BJ (cell line): ENCODE measurements around the gene TMEM74B. TPM values are rescaled to one million over a fixed set of nuclear protein-coding genes. Genes with fewer than 3 reads are reported as not detected.

Experiments used
- CTCF ChIA-PET: fragments of 350-600 bp; formaldehyde crosslinking; extraction: SDS; loops from one replicate; lab custom pipeline; 2021; ENCODE audit warnings: antibody characterized with exemption, inconsistent platforms; lab: Yijun Ruan, JAX
- POLR2A ChIA-PET: fragments of 300-600 bp; sonication (Branson Sonifier 250); formaldehyde crosslinking; extraction: SDS; loops from one replicate; lab custom pipeline; 2021; ENCODE audit warnings: antibody characterized with exemption; lab: Charles Lee
- DNase-seq: peaks from one replicate; pipeline ENCODE4 v3.0.0-alpha.2; 2011; ENCODE audit warnings: low read depth
- H3K27me3 ChIP-seq: 2 replicates; pipeline ENCODE4 v1.6.0; 2011; ENCODE audit warnings: low read length; ENCODE audit not compliant: control insufficient read depth, insufficient read depth
- H3K36me3 ChIP-seq: 2 replicates; pipeline ENCODE4 v1.5.1; 2011; ENCODE audit warnings: low read length; ENCODE audit not compliant: control insufficient read depth, insufficient read depth
- H3K4me3 ChIP-seq: 2 replicates; pipeline ENCODE4 v1.5.1; 2011; ENCODE audit warnings: low read depth, mild to moderate bottlenecking, control low read depth, low read length
- CTCF ChIP-seq: IDR thresholded peaks from 2 replicates; pipeline ENCODE4 v1.5.1; 2011; ENCODE audit warnings: low read depth, mild to moderate bottlenecking, control low read depth, inconsistent platforms, low read length, moderate library complexity; ENCODE audit not compliant: insufficient read depth
- polyA plus RNA-seq: library from polyadenylated mRNA; depleted of rRNA; stranded (reverse); fragments of >200 nt; gene quantifications from 2 replicates; pipeline ENCODE4 v1.2.3, GENCODE V29; 2011

Gene TMEM74B
- polyA plus RNA-seq, 1 experiment = 0.04 TPM

GRCh38 chr20:1199212-1199873, 14.6 kb upstream of the TMEM74B start:
- POLR2A ChIA-PET = no interaction called here
- no peak for DNase-seq
- H3K27me3 ChIP-seq = peaks cover 22% of the 10 kb centered on the region
- CTCF ChIA-PET = interaction anchor here (1.0 to 1.9 kb wide), 3 partner anchors 10 to 91 kb away, joined by 3 to 7 read pairs (median 4); no protein-coding TSS in a partner anchor
- TF ChIP-seq CTCF = no peak
- no peaks in the 10 kb centered on the region for H3K36me3 ChIP-seq
- no peak overlapping the region for H3K4me3 ChIP-seq

- H3K27me3 ChIP-seq = peaks cover 17% of the 10 kb centered on the region
- DNase-seq = no peak
- TF ChIP-seq CTCF = no peak
- H3K36me3 ChIP-seq = no peaks in the 10 kb centered on the region
- CTCF ChIA-PET = interaction anchor here (1.4 to 1.9 kb wide), 2 partner anchors 14 to 90 kb away, joined by 3 to 7 read pairs; no protein-coding TSS in a partner anchor
- no peak overlapping the region for H3K4me3 ChIP-seq
- POLR2A ChIA-PET = no interaction called here
Observed at GRCh38 chr20:1198751-1199150, 14.0 kb upstream of the TMEM74B start.

- ChIA-PET CTCF (interaction anchor here (0.5 kb wide), 1 partner anchor 85 kb away, joined by 4 read pairs; no protein-coding TSS in a partner anchor), POLR2A (no interaction called here)
- no peak for DNase-seq
- no peak overlapping the region for H3K4me3 ChIP-seq
- H3K36me3 ChIP-seq = no peaks in the 10 kb centered on the region
- no peak for TF ChIP-seq CTCF
- peaks cover 17% of the 10 kb centered on the region for H3K27me3 ChIP-seq
Observed at GRCh38 chr20:1197801-1198200, 13.0 kb upstream of the TMEM74B start.

GRCh38 chr20:1196634-1197033, 11.9 kb upstream of the TMEM74B start:
- CTCF ChIA-PET = interaction anchor here (0.6 to 1.2 kb wide), 3 partner anchors 16 to 47 kb away, joined by 3 to 4 read pairs (median 3); no protein-coding TSS in a partner anchor
- TF ChIP-seq CTCF = no peak
- no peak for DNase-seq
- POLR2A ChIA-PET = no interaction called here
- peaks cover 17% of the 10 kb centered on the region for H3K27me3 ChIP-seq
- H3K4me3 ChIP-seq = no peak overlapping the region
- no peaks in the 10 kb centered on the region for H3K36me3 ChIP-seq

- no peaks in the 10 kb centered on the region for H3K36me3 ChIP-seq
- no peak overlapping the region for H3K4me3 ChIP-seq
- POLR2A ChIA-PET = no interaction called here
- H3K27me3 ChIP-seq = peaks cover 16% of the 10 kb centered on the region
- no peak for TF ChIP-seq CTCF
- CTCF ChIA-PET = no interaction called here
- DNase-seq = no peak
Observed at GRCh38 chr20:1195226-1195625, 10.4 kb upstream of the TMEM74B start.
